Breast epithelium (tissue), 4 donors: ENCODE measurements around the gene TUNAR. TPM values are rescaled to one million over a fixed set of nuclear protein-coding genes. Genes with fewer than 3 reads are reported as not detected.

ENCODE experiments used
- DNase-seq, 2 donors: peaks; one replicate each; pipeline ENCODE4 v3.0.0-alpha.2; 2019; ENCODE audit warnings: low spot score in 2 of 2
- H3K27ac ChIP-seq, 2 donors: fragments of 200-600 bp; sonication (generic) in 1 of 2; one replicate each; pipeline ENCODE4 v1.5.1; 2016 to 2019; ENCODE audit warnings: mild to moderate bottlenecking in 1 of 2
- H3K27me3 ChIP-seq, 2 donors: fragments of 200-600 bp; sonication (generic) in 1 of 2; one replicate each; pipeline versions ENCODE4 v1.5.1 to v1.6.0; 2017 to 2019; ENCODE audit warnings: control low read depth in 1 of 2, mild to moderate bottlenecking in 1 of 2
- H3K36me3 ChIP-seq: fragments of 200-600 bp; one replicate; pipeline ENCODE4 v1.5.1; 2019
- H3K4me1 ChIP-seq, 2 donors: fragments of 200-600 bp; sonication (generic); one replicate each; pipeline ENCODE4 v1.5.1; 2016 to 2019; ENCODE audit warnings: control low read depth in 1 of 2
- H3K4me3 ChIP-seq, 3 donors: fragments of 200-600 bp; sonication (generic); 1 replicate in 2 of 3; 2 replicates in 1 of 3; pipeline ENCODE4 v1.5.1; 2016 to 2019; ENCODE audit warnings: mild to moderate bottlenecking in 3 of 3, moderate library complexity in 2 of 3
- H3K9me3 ChIP-seq, 2 donors: fragments of 200-600 bp; sonication (generic) in 1 of 2; one replicate each; pipeline ENCODE4 v1.5.1; 2016 to 2019; ENCODE audit warnings: control low read depth in 1 of 2
- POLR2A ChIP-seq: fragments of 450-650 bp; IDR thresholded peaks from one replicate; pipeline ENCODE4 v1.6.1; 2016; ENCODE audit warnings: antibody characterized with exemption, mild to moderate bottlenecking, moderate library complexity
- POLR2AphosphoS5 ChIP-seq, 3 donors: sonication (generic); formaldehyde crosslinking; IDR thresholded peaks; one replicate each; pipeline ENCODE4 v1.6.1; 2017; ENCODE audit warnings: antibody characterized with exemption in 3 of 3
- intact Hi-C: fragments of 100-400 bp; cut with DNase I; formaldehyde crosslinking; loops from one replicate; pipeline ENCODE4 v1.15.1; 2023; ENCODE audit warnings: low total_unique reads
- total RNA-seq, 3 donors: library from RNA; depleted of rRNA; stranded (reverse); fragments of >200 nt; gene quantifications; one replicate each; pipeline ENCODE4 v1.1.0, GENCODE V29; 2016
- TF ChIP-seq, protein P1 (sequence below), 3 donors: fragments of 450-650 bp; IDR thresholded peaks; one replicate each; pipeline ENCODE4 v1.5.1; 2016 to 2017; ENCODE audit warnings: antibody characterized with exemption in 3 of 3, mild to moderate bottlenecking in 3 of 3, moderate library complexity in 3 of 3

Gene TUNAR
- total RNA-seq, 3 donors from 2014 or later = 0.15 TPM; not detected in 2

DNA sequence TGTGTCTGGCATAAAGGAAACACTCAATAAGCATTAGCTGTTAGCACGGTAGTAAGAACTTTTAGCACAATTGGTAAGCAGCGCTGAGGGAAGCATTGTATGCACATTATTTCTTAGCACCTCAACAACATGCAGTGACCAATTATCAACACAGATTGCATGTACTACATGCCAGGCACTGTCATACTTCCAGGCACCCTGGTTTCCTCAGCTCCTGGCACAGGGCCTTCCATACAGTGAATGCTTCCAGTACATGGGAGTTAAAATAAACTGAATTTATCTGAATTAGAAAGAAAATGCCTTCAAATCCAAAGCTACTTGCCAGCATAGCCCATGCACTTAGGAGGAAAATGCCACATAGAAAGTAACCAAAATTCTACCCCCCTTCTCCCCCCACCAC lies 59.4 kb downstream of the TUNAR start:
- intact Hi-C loops = no loop called here
- Histone ChIP-seq H3K27me3 (peaks cover 0 to 17% of the 10 kb centered on the region in 2 donors), H3K4me1 (no peaks in the 10 kb centered on the region), H3K36me3 (no peaks in the 10 kb centered on the region), H3K9me3 (no peaks in the 10 kb centered on the region), H3K27ac (no peak overlapping the region), H3K4me3 (no peak overlapping the region)
- DNase-seq = no peak
- TF ChIP-seq, protein P1, sequence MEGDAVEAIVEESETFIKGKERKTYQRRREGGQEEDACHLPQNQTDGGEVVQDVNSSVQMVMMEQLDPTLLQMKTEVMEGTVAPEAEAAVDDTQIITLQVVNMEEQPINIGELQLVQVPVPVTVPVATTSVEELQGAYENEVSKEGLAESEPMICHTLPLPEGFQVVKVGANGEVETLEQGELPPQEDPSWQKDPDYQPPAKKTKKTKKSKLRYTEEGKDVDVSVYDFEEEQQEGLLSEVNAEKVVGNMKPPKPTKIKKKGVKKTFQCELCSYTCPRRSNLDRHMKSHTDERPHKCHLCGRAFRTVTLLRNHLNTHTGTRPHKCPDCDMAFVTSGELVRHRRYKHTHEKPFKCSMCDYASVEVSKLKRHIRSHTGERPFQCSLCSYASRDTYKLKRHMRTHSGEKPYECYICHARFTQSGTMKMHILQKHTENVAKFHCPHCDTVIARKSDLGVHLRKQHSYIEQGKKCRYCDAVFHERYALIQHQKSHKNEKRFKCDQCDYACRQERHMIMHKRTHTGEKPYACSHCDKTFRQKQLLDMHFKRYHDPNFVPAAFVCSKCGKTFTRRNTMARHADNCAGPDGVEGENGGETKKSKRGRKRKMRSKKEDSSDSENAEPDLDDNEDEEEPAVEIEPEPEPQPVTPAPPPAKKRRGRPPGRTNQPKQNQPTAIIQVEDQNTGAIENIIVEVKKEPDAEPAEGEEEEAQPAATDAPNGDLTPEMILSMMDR (IDR thresholded peaks at IDR 0.05) = no peak
- TF ChIP-seq POLR2AphosphoS5 (IDR thresholded peaks at IDR 0.05) (no peak), POLR2A (no peak)

DNA sequence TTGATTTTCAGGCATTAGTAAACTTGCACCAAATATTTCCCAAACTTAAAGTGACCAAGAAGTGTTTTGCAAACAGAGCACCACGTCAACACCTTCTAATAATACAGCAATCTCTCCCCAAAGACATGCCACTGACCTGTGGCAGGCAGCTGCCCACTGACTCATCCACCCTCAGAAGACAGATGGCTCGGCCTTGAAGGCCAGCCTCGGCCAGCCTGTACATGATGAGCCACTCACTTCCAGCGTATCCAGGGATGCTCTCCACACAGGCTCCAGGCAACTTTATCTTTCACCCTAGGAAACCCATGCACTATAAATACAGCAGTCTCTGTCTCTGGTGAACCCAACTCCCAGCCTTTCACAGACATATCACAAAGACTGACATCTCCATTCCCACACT lies 62.7 kb downstream of the TUNAR start:
- no peak for DNase-seq
- Histone ChIP-seq H3K27ac (no peak overlapping the region), H3K9me3 (peaks cover 5 to 11% of the 10 kb centered on the region in 2 donors), H3K27me3 (peaks cover 0 to 7% of the 10 kb centered on the region in 2 donors), H3K4me3 (no peak overlapping the region), H3K4me1 (no peaks in the 10 kb centered on the region), H3K36me3 (no peaks in the 10 kb centered on the region)
- intact Hi-C loops = no loop called here
- TF ChIP-seq POLR2A (no peak), POLR2AphosphoS5 (IDR thresholded peaks at IDR 0.05) (no peak)
- TF ChIP-seq, protein P1 (IDR thresholded peaks at IDR 0.05) = no peak

DNA sequence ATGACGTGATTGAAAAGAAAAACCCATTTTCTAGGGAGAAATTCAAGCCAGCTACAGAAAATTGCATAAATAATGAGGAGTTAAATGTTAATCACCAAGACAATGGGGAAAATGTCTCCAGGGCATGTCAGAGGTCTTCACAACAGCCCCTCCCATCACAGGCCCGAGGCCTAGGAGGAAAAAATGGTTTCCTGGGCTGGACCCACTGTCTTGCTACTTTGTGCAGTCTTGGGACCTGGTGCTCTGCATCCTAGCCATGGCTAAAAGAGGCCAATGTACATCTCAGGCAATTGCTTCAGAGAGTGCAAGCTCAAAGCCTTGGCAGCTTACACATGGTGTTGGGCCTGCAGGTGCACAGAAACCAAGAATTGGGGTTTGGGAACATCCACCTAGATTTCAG lies 65.3 kb downstream of the TUNAR start:
- TF ChIP-seq, protein P1 (IDR thresholded peaks at IDR 0.05) = no peak
- no peak for TF ChIP-seq POLR2AphosphoS5 (IDR thresholded peaks at IDR 0.05)
- no peak for TF ChIP-seq POLR2A
- Histone ChIP-seq H3K27ac (no peak overlapping the region), H3K4me3 (no peak overlapping the region), H3K27me3 (peaks cover 0 to 7% of the 10 kb centered on the region in 2 donors), H3K9me3 (peaks cover 5 to 11% of the 10 kb centered on the region in 2 donors), H3K36me3 (no peaks in the 10 kb centered on the region), H3K4me1 (no peaks in the 10 kb centered on the region)
- DNase-seq = no peak
- intact Hi-C loops = no loop called here

DNA sequence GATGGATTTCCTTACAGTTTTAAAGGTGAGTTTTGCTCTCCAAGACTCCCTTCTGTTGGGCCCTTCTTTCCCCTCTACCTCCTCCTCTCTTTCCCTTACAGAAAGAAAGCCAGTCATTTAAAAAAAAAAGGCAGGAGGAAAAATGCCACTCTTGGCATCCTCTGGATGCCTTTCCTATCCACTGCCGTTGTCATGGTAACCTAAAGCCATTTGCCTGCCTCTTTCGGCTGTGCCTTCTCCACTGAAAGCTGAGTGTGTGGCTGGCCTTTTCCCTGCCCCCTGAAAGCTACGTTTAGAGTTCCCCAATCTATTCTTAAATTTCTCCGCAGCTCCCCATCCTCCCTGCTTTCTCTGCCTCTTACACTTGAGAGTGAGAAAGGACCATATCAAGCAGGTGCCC lies 67.1 kb downstream of the TUNAR start:
- no peak for TF ChIP-seq POLR2A
- TF ChIP-seq, protein P1 (IDR thresholded peaks at IDR 0.05) = no peak
- TF ChIP-seq POLR2AphosphoS5 (IDR thresholded peaks at IDR 0.05) = no peak
- no peak for DNase-seq
- intact Hi-C loops = no loop called here
- peaks cover 0 to 1% of the 10 kb centered on the region in 2 donors for H3K27me3 ChIP-seq
- H3K36me3 ChIP-seq = no peaks in the 10 kb centered on the region
- no peak overlapping the region for H3K27ac ChIP-seq
- H3K9me3 ChIP-seq = peaks cover 5 to 11% of the 10 kb centered on the region in 2 donors
- H3K4me3 ChIP-seq = no peak overlapping the region
- no peaks in the 10 kb centered on the region for H3K4me1 ChIP-seq

DNA sequence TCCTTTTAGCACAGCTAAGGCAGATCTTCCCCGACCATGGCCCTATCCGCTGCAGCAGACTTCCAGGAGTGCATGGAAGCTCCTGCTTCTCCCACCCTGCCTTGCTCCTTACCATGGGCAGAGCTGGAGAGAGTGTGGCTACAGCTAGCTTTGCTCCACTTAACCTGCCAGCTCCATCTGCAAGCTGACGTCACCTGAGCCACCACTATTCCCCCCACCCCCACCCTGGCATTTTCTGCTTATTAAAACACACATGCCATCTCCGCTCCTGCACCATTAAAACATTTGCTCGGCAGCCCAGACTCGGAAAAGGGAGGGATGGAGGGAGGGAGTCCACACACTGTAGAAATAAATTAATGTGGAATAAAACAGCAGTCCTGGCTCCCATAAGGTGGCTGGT lies 67.8 kb downstream of the TUNAR start:
- H3K27me3 ChIP-seq = no peaks in the 10 kb centered on the region
- no peak overlapping the region for H3K27ac ChIP-seq
- H3K4me1 ChIP-seq = no peaks in the 10 kb centered on the region
- DNase-seq = no peak
- peaks cover 5 to 11% of the 10 kb centered on the region in 2 donors for H3K9me3 ChIP-seq
- TF ChIP-seq POLR2A (no peak), POLR2AphosphoS5 (IDR thresholded peaks at IDR 0.05) (no peak)
- TF ChIP-seq, protein P1 (IDR thresholded peaks at IDR 0.05) = no peak
- no peak overlapping the region for H3K4me3 ChIP-seq
- intact Hi-C loops = no loop called here
- H3K36me3 ChIP-seq = no peaks in the 10 kb centered on the region
